HCT116 (cell line): ENCODE data around the gene CEP57.
"Not testable (repeated sequence)": the region's sequence is repeated elsewhere in the genome, so short reads cannot be mapped to it uniquely, and the experiment has no call there.

ENCODE experiments used
- EZH2 ChIP-seq: fragments of 200-600 bp; sonication (generic); IDR thresholded peaks from 2 replicates; pipeline ENCODE4 v1.6.1; 2017; ENCODE audit warnings: antibody characterized with exemption, mixed run types
- POLR2A ChIP-seq: IDR thresholded peaks from 2 replicates; pipeline ENCODE4 v1.7.0; 2011; ENCODE audit warnings: borderline replicate concordance; ENCODE audit not compliant: insufficient read depth, insufficient read length; ENCODE audit errors: extremely low read depth
- POLR2AphosphoS5 ChIP-seq: IDR thresholded peaks from 2 replicates; pipeline ENCODE4 v1.6.1; 2011; ENCODE audit warnings: mild to moderate bottlenecking, low read depth, low read length, moderate library complexity
- RAD21 ChIP-seq: IDR thresholded peaks from 2 replicates; pipeline ENCODE4 v1.6.1; 2012; ENCODE audit warnings: low read depth, mild to moderate bottlenecking
- REST ChIP-seq: IDR thresholded peaks from 2 replicates; pipeline ENCODE4 v1.6.1; 2012; ENCODE audit warnings: low read depth
- SIN3A ChIP-seq: IDR thresholded peaks from 2 replicates; pipeline ENCODE4 v1.6.1; 2012; ENCODE audit warnings: low read depth
- TCF7L2 ChIP-seq: IDR thresholded peaks from 2 replicates; pipeline ENCODE4 v1.7.0; 2011; ENCODE audit warnings: borderline replicate concordance, inconsistent platforms; ENCODE audit not compliant: insufficient read depth, insufficient read length; ENCODE audit errors: extremely low read depth
- ZNF274 ChIP-seq: fragments of 200-500 bp; sonication (Bioruptor generic); IDR thresholded peaks from 2 replicates; pipeline ENCODE4 v1.6.1; 2014; ENCODE audit warnings: mild to moderate bottlenecking, low read depth, low read length, inconsistent platforms
- TF ChIP-seq, protein P1 (sequence below), 3 experiments: fragments of 200-600 bp in 1 of 3; sonication (generic) in 1 of 3; IDR thresholded peaks in 2 of 3; conservative IDR thresholded peaks in 1 of 3; 2 replicates each; pipeline ENCODE4 v1.5.1; 2012 to 2017; ENCODE audit warnings: low read depth in 2 of 3, low read length in 2 of 3, antibody characterized with exemption in 1 of 3, borderline replicate concordance in 1 of 3, control low read depth in 1 of 3, mild to moderate bottlenecking in 1 of 3, mixed read lengths in 1 of 3, mixed run types in 1 of 3, moderate library complexity in 1 of 3; ENCODE audit not compliant: insufficient read depth in 1 of 3
- TF ChIP-seq, protein P2 (sequence below): IDR thresholded peaks from 2 replicates; pipeline ENCODE4 v1.6.1; 2012
- TF ChIP-seq, protein P3 (sequence below): IDR thresholded peaks from 2 replicates; pipeline ENCODE4 v1.6.1; 2011; ENCODE audit warnings: mild to moderate bottlenecking, low read length, moderate library complexity; ENCODE audit not compliant: insufficient replicate concordance; ENCODE audit errors: extremely low read depth
- TF ChIP-seq, protein P4 (sequence below): IDR thresholded peaks from 2 replicates; pipeline ENCODE4 v1.6.1; 2012

GRCh38 chr11:95860024-95860423 lies 69.7 kb downstream of the CEP57 start:
- TF ChIP-seq, protein P1, sequence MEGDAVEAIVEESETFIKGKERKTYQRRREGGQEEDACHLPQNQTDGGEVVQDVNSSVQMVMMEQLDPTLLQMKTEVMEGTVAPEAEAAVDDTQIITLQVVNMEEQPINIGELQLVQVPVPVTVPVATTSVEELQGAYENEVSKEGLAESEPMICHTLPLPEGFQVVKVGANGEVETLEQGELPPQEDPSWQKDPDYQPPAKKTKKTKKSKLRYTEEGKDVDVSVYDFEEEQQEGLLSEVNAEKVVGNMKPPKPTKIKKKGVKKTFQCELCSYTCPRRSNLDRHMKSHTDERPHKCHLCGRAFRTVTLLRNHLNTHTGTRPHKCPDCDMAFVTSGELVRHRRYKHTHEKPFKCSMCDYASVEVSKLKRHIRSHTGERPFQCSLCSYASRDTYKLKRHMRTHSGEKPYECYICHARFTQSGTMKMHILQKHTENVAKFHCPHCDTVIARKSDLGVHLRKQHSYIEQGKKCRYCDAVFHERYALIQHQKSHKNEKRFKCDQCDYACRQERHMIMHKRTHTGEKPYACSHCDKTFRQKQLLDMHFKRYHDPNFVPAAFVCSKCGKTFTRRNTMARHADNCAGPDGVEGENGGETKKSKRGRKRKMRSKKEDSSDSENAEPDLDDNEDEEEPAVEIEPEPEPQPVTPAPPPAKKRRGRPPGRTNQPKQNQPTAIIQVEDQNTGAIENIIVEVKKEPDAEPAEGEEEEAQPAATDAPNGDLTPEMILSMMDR (IDR thresholded peaks at IDR 0.05 in 2 of 3, conservative IDR thresholded peaks at IDR 0.05 in 1 of 3; ENCODE audit: borderline replicate concordance in 1 of 3, insufficient read depth in 1 of 3, low read depth in 2 of 3, low read length in 2 of 3) = not testable (repeated sequence)
- TF ChIP-seq SIN3A, POLR2A, RAD21, TCF7L2, POLR2AphosphoS5, EZH2, ZNF274, REST: not testable (repeated sequence)
- TF ChIP-seq, protein P2, sequence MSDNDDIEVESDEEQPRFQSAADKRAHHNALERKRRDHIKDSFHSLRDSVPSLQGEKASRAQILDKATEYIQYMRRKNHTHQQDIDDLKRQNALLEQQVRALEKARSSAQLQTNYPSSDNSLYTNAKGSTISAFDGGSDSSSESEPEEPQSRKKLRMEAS = not testable (repeated sequence)
- TF ChIP-seq, protein P3, sequence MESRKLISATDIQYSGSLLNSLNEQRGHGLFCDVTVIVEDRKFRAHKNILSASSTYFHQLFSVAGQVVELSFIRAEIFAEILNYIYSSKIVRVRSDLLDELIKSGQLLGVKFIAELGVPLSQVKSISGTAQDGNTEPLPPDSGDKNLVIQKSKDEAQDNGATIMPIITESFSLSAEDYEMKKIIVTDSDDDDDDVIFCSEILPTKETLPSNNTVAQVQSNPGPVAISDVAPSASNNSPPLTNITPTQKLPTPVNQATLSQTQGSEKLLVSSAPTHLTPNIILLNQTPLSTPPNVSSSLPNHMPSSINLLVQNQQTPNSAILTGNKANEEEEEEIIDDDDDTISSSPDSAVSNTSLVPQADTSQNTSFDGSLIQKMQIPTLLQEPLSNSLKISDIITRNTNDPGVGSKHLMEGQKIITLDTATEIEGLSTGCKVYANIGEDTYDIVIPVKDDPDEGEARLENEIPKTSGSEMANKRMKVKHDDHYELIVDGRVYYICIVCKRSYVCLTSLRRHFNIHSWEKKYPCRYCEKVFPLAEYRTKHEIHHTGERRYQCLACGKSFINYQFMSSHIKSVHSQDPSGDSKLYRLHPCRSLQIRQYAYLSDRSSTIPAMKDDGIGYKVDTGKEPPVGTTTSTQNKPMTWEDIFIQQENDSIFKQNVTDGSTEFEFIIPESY = not testable (repeated sequence)
- TF ChIP-seq, protein P4, sequence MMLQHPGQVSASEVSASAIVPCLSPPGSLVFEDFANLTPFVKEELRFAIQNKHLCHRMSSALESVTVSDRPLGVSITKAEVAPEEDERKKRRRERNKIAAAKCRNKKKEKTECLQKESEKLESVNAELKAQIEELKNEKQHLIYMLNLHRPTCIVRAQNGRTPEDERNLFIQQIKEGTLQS = not testable (repeated sequence)
